Fibroblast of skin of right biceps (primary cell): Measurements from ENCODE around the gene ABCC5.

ENCODE experiments used
- DNase-seq: peaks from one replicate; pipeline ENCODE4 v3.0.0-alpha.2; 2013

The ABCC5 gene

GRCh38 chr3:183968666-183969245 lies 48.9 kb downstream of the ABCC5 start:
- no peak for DNase-seq

- DNase-seq, result no peak
Observed at GRCh38 chr3:183967693-183968092, 50.0 kb downstream of the ABCC5 start.

GRCh38 chr3:183966361-183966791 lies 51.3 kb downstream of the ABCC5 start:
- DNase-seq, result no peak

- no peak for DNase-seq
Observed at GRCh38 chr3:183962807-183963206, 54.9 kb downstream of the ABCC5 start.

- DNase-seq, result no peak
Observed at GRCh38 chr3:183959214-183959613, 58.5 kb downstream of the ABCC5 start.

GRCh38 chr3:183958775-183959174 lies 58.9 kb downstream of the ABCC5 start:
- DNase-seq, result no peak

GRCh38 chr3:183958226-183958625 lies 59.5 kb downstream of the ABCC5 start:
- DNase-seq, result no peak

- no peak for DNase-seq
Observed at GRCh38 chr3:183954875-183955274, 62.8 kb downstream of the ABCC5 start.

GRCh38 chr3:183953471-183954070 lies 64.1 kb downstream of the ABCC5 start:
- no peak for DNase-seq

- DNase-seq, result no peak
Observed at GRCh38 chr3:183951459-183951858, 66.2 kb downstream of the ABCC5 start.

GRCh38 chr3:183949690-183950089 lies 68.0 kb downstream of the ABCC5 start:
- no peak for DNase-seq

GRCh38 chr3:183946037-183946436 lies 71.6 kb downstream of the ABCC5 start:
- no peak for DNase-seq

GRCh38 chr3:183944775-183945174 lies 72.9 kb downstream of the ABCC5 start:
- DNase-seq, result no peak

GRCh38 chr3:183943739-183944138 lies 73.9 kb downstream of the ABCC5 start:
- DNase-seq, result no peak

- no peak for DNase-seq
Observed at GRCh38 chr3:183941216-183941615, 76.5 kb downstream of the ABCC5 start.

GRCh38 chr3:183937601-183938286 lies 79.9 kb downstream of the ABCC5 start:
- DNase-seq, result no peak

GRCh38 chr3:183933160-183933559 lies 84.5 kb downstream of the ABCC5 start:
- DNase-seq, result no peak

- no peak for DNase-seq
Observed at GRCh38 chr3:183931881-183932280, 85.8 kb downstream of the ABCC5 start.

- DNase-seq, result no peak
Observed at GRCh38 chr3:183930086-183930485, 87.6 kb downstream of the ABCC5 start.

- no peak for DNase-seq
Observed at GRCh38 chr3:183927059-183927458, 90.6 kb downstream of the ABCC5 start.

- DNase-seq, result peak; percentile 72
Observed at GRCh38 chr3:183924956-183925355, 92.7 kb downstream of the ABCC5 start.

GRCh38 chr3:183924543-183924942 lies 93.1 kb downstream of the ABCC5 start:
- DNase-seq, result no peak

GRCh38 chr3:183922421-183922820 lies 95.3 kb downstream of the ABCC5 start:
- DNase-seq, result no peak

- no peak for DNase-seq
Observed at GRCh38 chr3:183921096-183921495, 96.6 kb downstream of the ABCC5 start.

- DNase-seq, result no peak
Observed at GRCh38 chr3:183920416-183920815, 97.3 kb downstream of the ABCC5 start.
